Esophagus mucosa (tissue), 1 donor: ENCODE results near the gene AQR. TPM values are rescaled to one million over a fixed set of nuclear protein-coding genes. Genes with fewer than 3 reads are reported as not detected.
"Not testable (repeated sequence)": the region's sequence is repeated elsewhere in the genome, so short reads cannot be mapped to it uniquely, and the experiment has no call there.

Experiments used
- ATAC-seq: fragments of 200-7000 bp; cut with Tn5 transposase; one replicate; pipeline ENCODE4 v1.9.1; 2020
- total RNA-seq: library from RNA; stranded (reverse); gene quantifications from one replicate; pipeline ENCODE4 v1.2.4, GENCODE V29; 2023
- donor health status: DM: yes; HTN: yes; CAD: no.

The AQR gene
- total RNA-seq, 1 donor from 2014 or later: 28.7 TPM

DNA sequence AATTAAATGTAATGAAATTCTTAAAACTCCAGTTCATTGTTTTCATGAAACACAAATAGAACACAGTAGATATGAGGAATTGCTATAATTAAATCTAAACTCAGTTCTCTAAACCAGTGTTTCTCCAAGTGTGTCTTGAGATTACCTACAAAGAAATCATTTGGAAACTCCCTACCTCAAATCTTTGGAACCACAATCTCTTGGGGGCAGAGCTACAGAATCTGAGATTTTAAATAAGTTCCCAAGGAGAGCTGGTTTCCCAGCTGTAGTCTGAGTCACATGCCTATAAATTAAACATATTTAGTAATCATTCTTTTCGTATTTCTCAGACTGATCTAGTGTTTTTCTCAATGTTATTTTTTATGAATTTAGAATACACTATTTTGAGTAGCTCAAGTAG is 157.2 kb downstream of the AQR start:
- no peak for ATAC-seq

GRCh38 chr15:34810443-34811129 is 159.0 kb downstream of the AQR start:
- ATAC-seq: no peak

DNA sequence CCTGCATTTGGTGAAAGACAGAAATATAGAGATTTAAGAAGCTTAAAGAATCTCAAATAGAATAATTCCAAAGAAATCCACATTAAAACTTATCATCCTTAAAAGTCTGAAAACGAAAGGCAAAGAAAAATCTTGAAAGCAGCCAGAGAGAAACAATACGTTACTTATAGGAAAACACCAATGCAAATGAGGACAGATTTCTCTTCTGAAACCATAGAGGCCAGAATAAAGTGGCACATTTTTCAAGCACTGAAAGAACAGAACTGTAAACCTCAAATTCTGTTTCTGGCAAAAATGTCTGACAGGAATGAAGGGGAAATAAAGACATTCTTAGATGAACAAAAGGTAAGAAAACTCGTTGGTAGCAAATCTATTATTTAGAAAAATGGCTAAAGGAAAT is 160.4 kb downstream of the AQR start:
- no peak for ATAC-seq

GRCh38 chr15:34808016-34808415 is 161.5 kb downstream of the AQR start:
- ATAC-seq: no peak

- ATAC-seq: not testable (repeated sequence)
Measured at GRCh38 chr15:34807241-34807640, 162.3 kb downstream of the AQR start.

DNA sequence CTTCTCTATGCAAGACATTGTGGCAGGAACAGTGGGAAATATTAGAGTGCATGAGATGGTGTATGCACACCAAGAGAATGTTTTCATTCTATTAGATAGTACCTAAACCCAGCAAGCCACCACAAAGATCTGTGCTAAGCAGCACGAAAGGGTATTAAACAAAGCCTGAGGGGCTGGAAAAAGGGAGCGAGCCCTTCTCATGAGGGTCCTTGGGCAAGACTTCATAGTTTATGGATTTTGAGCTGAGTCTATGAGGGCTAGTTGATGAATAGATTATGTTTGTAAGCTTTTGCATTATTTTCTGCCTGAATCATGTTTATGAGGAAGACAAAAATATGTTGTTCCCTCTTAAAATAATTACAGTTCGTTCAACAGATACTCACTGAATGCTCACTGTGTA is 164.8 kb downstream of the AQR start:
- ATAC-seq: no peak

DNA sequence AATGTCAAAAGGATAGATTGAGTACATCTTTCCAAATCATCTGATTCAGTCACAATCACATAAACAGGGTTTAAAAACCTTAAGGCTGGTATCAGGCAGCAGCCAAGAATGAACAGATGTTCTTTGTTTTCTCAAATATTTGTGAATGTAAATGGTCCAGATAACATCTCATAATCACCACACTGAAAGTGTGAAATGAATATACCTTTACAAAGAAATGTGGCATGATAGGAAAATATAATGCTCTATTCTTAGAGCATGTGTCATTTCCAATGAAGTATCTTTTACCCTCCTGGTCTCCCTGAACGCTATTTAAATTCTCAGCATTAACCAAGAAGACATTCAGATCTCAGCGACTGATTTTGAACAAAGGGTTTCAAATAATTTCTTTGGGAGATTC is 165.4 kb downstream of the AQR start:
- no peak for ATAC-seq

DNA sequence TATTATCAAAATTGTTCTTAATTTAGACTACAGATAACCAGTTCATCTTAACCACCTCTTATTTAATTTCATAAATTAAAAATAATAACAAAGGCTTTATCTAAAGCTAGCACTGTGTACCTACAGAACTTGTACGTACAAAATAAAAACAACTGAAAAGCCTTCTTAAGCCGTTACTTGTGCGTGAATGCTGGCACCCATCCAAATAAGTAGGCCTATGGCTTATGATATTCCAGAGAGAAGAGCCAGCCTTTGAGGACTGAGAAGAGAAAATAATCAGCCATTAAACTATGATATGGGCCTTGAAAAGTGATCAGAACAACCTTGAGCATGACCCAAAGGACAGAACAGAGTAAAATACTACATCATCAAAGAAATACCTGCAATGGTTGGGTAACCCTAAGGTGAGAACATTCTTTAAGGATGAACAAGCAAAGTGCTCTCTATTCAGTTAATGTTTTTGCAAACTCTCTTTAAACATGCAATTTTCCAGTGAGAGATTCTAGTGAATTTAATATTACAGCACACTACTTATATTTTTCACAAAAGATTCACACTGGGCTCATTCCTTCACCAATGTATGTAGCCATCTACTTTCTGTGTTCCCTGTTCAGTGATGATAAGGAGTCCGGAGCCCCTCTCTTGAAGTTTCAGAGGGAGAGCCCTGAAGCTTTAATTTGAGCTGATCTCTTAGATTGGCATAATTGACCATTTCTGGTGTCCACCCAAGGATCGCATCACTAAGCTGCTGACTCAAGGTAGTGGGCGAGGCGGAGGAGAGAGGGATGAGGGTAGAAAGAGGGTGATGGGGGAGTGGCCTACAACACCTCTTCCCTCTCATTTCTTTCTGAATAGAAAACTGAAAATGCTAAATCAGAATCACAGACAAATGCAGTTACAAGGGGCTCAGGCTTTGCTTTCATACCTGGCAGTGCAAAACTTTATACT is 166.5 kb downstream of the AQR start:
- no peak for ATAC-seq

DNA sequence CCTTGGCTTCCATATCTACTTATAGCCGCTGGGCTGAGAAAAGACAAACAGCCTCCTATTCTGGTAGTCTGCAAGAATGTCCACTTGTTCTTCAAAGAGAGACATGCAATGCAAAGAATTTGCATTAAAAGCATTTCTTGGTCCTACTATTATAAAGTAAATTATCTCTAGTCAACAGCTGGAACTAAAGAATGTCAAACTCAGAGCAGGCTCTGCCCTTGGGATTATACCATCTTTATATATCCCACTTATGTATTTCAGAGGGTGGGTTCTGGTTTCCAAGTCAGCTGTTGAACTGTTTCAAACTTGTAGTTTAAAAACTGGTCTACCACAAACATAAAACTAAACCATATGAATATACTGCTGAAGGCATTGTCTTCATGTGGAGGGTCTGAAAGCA is 167.2 kb downstream of the AQR start:
- ATAC-seq: no peak

Other genes with a start within 250 kb of the AQR start
- gene GJD2, start 214.7 kb downstream of the AQR start, total RNA-seq: not detected
- gene ACTC1, start 174.2 kb downstream of the AQR start, total RNA-seq: 0.92 TPM
- gene ZNF770, start 18.5 kb upstream of the AQR start, total RNA-seq: 114 TPM
- gene NANOGP8, start 115.6 kb upstream of the AQR start, total RNA-seq: 0.44 TPM